Activated T-cell treated with anti-CD3 and anti-CD28 coated beads for 4 hours (primary cell): ENCODE measurements around the gene LRRC18.

ENCODE experiments used
- DNase-seq: peaks from one replicate; pipeline ENCODE4 v3.0.0-alpha.2; 2020

LRRC18 gene

GRCh38 chr10:48945441-48946130 lies 5.9 kb upstream of the LRRC18 start:
- no peak for DNase-seq

- DNase-seq, result no peak
Measured at GRCh38 chr10:48944171-48944570, 4.5 kb upstream of the LRRC18 start.

GRCh38 chr10:48943096-48943495 lies 3.5 kb upstream of the LRRC18 start:
- no peak for DNase-seq

- no peak for DNase-seq
Measured at GRCh38 chr10:48941427-48942075, 1.9 kb upstream of the LRRC18 start.

GRCh38 chr10:48940958-48941357 lies 1.3 kb upstream of the LRRC18 start:
- no peak for DNase-seq

- DNase-seq, result no peak
Measured at GRCh38 chr10:48940372-48940771, 732 bp upstream of the LRRC18 start.

GRCh38 chr10:48938990-48939536 lies 577 bp downstream of the LRRC18 start:
- DNase-seq, result no peak

- no peak for DNase-seq
Measured at GRCh38 chr10:48938281-48938680, 1.4 kb downstream of the LRRC18 start.

- no peak for DNase-seq
Measured at GRCh38 chr10:48937796-48938195, 1.8 kb downstream of the LRRC18 start.

- DNase-seq, result no peak
Measured at GRCh38 chr10:48935577-48935976, 4.1 kb downstream of the LRRC18 start.

GRCh38 chr10:48934672-48935501 lies 4.8 kb downstream of the LRRC18 start:
- DNase-seq, result no peak

- DNase-seq, result no peak
Measured at GRCh38 chr10:48932831-48933664, 6.6 kb downstream of the LRRC18 start.

GRCh38 chr10:48931188-48931587 lies 8.5 kb downstream of the LRRC18 start:
- no peak for DNase-seq

GRCh38 chr10:48929413-48929990 lies 10.1 kb downstream of the LRRC18 start:
- no peak for DNase-seq

- no peak for DNase-seq
Measured at GRCh38 chr10:48926764-48927540, 12.7 kb downstream of the LRRC18 start.

- DNase-seq, result no peak
Measured at GRCh38 chr10:48926255-48926654, 13.4 kb downstream of the LRRC18 start.

- DNase-seq, result no peak
Measured at GRCh38 chr10:48924988-48925387, 14.7 kb downstream of the LRRC18 start.

- DNase-seq, result no peak
Measured at GRCh38 chr10:48923748-48924147, 15.9 kb downstream of the LRRC18 start.

GRCh38 chr10:48913674-48914073 lies 26.0 kb downstream of the LRRC18 start:
- DNase-seq, result no peak

GRCh38 chr10:48910548-48910947 lies 29.1 kb downstream of the LRRC18 start:
- DNase-seq, result no peak

GRCh38 chr10:48907730-48908129 lies 31.9 kb downstream of the LRRC18 start:
- no peak for DNase-seq
